K562 (cell line): ENCODE results near the gene CACNA1A. TPM values are rescaled to one million over a fixed set of nuclear protein-coding genes. Genes with fewer than 3 reads are reported as not detected.

Experiments used
- BCL6 ChIP-seq: fragments of 250-450 bp; sonication (Bioruptor Pico); IDR thresholded peaks from 2 replicates; pipeline ENCODE4 v1.4.0; 2020
- CREM ChIP-seq: IDR thresholded peaks from 2 replicates; pipeline ENCODE4 v1.6.1; 2014; ENCODE audit warnings: antibody characterized with exemption, low read depth
- ETS1 ChIP-seq: conservative IDR thresholded peaks from 2 replicates; pipeline ENCODE4 v1.6.1; 2011; ENCODE audit warnings: low read depth, mild to moderate bottlenecking, low read length; ENCODE audit not compliant: control insufficient read depth
- FOSL1 ChIP-seq: fragments of 200-800 bp; sonication (Bioruptor generic); conservative IDR thresholded peaks from 2 replicates; pipeline ENCODE4 v1.6.1; 2016; ENCODE audit warnings: missing genetic modification characterization, missing compliant biosample characterization
- GTF2E2 ChIP-seq: fragments of 200-800 bp; sonication (Bioruptor generic); IDR thresholded peaks from 2 replicates; pipeline ENCODE4 v1.6.1; 2016; ENCODE audit warnings: missing genetic modification characterization, missing compliant biosample characterization
- HDAC1 ChIP-seq, 2 experiments: fragments of 450-650 bp; IDR thresholded peaks; 2 replicates each; pipeline ENCODE4 v1.6.1; 2016 to 2017; ENCODE audit warnings: inconsistent platforms in 1 of 2, mild to moderate bottlenecking in 1 of 2, moderate library complexity in 1 of 2
- KDM1A ChIP-seq, 2 experiments: fragments of 450-650 bp; IDR thresholded peaks; 2 replicates each; pipeline ENCODE4 v1.6.1; 2016; ENCODE audit warnings: mild to moderate bottlenecking in 2 of 2
- MCM2 ChIP-seq: fragments of 450-650 bp; IDR thresholded peaks from 2 replicates; pipeline ENCODE4 v1.6.1; 2017; ENCODE audit warnings: low read depth, mild to moderate bottlenecking
- NUFIP1 ChIP-seq: fragments of 450-650 bp; IDR thresholded peaks from 2 replicates; pipeline ENCODE4 v1.6.1; 2018; ENCODE audit not compliant: partially characterized antibody
- OTX1 ChIP-seq: fragments of 450-650 bp; formaldehyde crosslinking; IDR thresholded peaks from 2 replicates; pipeline ENCODE4 v1.4.0; 2022; ENCODE audit warnings: mild to moderate bottlenecking
- RBM25 ChIP-seq: fragments of 200-400 bp; formaldehyde crosslinking; IDR thresholded peaks from 2 replicates; pipeline ENCODE4 v1.6.1; 2018; ENCODE audit warnings: low read length, low read depth, moderate library complexity; ENCODE audit not compliant: severe bottlenecking
- REST ChIP-seq, 2 experiments: fragments of 450-650 bp; formaldehyde crosslinking in 1 of 2; IDR thresholded peaks; 2 replicates each; pipeline versions ENCODE4 v1.4.0 to v1.6.1; 2014 to 2020; ENCODE audit warnings: mild to moderate bottlenecking in 2 of 2, borderline replicate concordance in 1 of 2, low read depth in 1 of 2
- TCFL5 ChIP-seq: fragments of 250-450 bp; sonication (Bioruptor Pico); conservative IDR thresholded peaks from 2 replicates; pipeline ENCODE4 v1.6.1; 2021; ENCODE audit warnings: mild to moderate bottlenecking, moderate library complexity, matching md5 sums
- ZBTB34 ChIP-seq: fragments of 250-450 bp; sonication (Bioruptor Pico); IDR thresholded peaks from 2 replicates; pipeline ENCODE4 v1.8.0; 2021; ENCODE audit warnings: mild to moderate bottlenecking, moderate library complexity
- ZNF444 ChIP-seq: fragments of 250-450 bp; sonication (Bioruptor Pico); IDR thresholded peaks from 2 replicates; pipeline ENCODE4 v1.4.0; 2020; ENCODE audit warnings: mild to moderate bottlenecking, moderate library complexity
- ZNF780A ChIP-seq: fragments of 250-450 bp; sonication (Bioruptor Pico); IDR thresholded peaks from 2 replicates; pipeline ENCODE4 v1.5.0; 2021; ENCODE audit warnings: mild to moderate bottlenecking
- polyA plus RNA-seq, 8 experiments: library from polyadenylated mRNA; depleted of rRNA in 4 of 8; stranded (reverse) in 5 of 8; unstranded in 3 of 8; fragments of >200 nt; fragmentation: Nextera tagmentation in 2 of 8; fragmentation: Illumina TruSeq in 1 of 8; extraction: Ambion mirVana in 2 of 8; extraction: Trizol in 1 of 8; gene quantifications; 2 replicates each; pipeline versions ENCODE4 v1.2.1 to v1.2.3, GENCODE V29; 2011 to 2014; ENCODE audit warnings: inconsistent platforms in 1 of 8, missing spikeins in 1 of 8
- total RNA-seq, 7 experiments: library from RNA; depleted of rRNA in 6 of 7; stranded (reverse); fragments of >200 nt in 6 of 7; fragmentation: Illumina TruSeq in 2 of 7; extraction: Trizol in 2 of 7; gene quantifications; 2 replicates each; pipeline versions ENCODE4 v1.2.1 to v1.2.3, GENCODE V29; 2011 to 2021; ENCODE audit warnings: low replicate concordance in 1 of 7

CACNA1A gene
- total and polyA plus RNA-seq, 9 of the 15 experiments (the other 6 are each of a cell fraction or from before 2014, with no cell fraction given) = 0.03 to 0.20 (median 0.09) TPM; not detected in 1

- TF ChIP-seq CREM = no peak
- TF ChIP-seq TCFL5 (CRISPR knock-in tag) = no peak
- TF ChIP-seq OTX1 = no peak
- TF ChIP-seq ZNF780A = no peak
- TF ChIP-seq BCL6 (CRISPR knock-in tag) = no peak
- TF ChIP-seq MCM2 = no peak
- no peak for TF ChIP-seq ZNF444 (CRISPR knock-in tag)
- peak; percentile 53; the same call in 1 of the 2 replicates for TF ChIP-seq ETS1
- TF ChIP-seq RBM25 = no peak
- TF ChIP-seq FOSL1 (tag) = peak; percentile 58
- TF ChIP-seq HDAC1 (IDR thresholded peaks at IDR 0.05) = no peak
- TF ChIP-seq GTF2E2 (tag) = no peak
- no peak for TF ChIP-seq KDM1A (IDR thresholded peaks at IDR 0.05)
- TF ChIP-seq ZBTB34 = no peak
- no peak for TF ChIP-seq NUFIP1
- TF ChIP-seq REST (IDR thresholded peaks at IDR 0.05; ENCODE audit: borderline replicate concordance) = peak; percentile 44
- TF ChIP-seq REST (CRISPR knock-in tag; IDR thresholded peaks at IDR 0.05; ENCODE audit: low read depth) = no peak
Observed at GRCh38 chr19:13396250-13397080, 109.8 kb downstream of the CACNA1A start (continued).
